GM12875 (cell line): ENCODE measurements around the gene NPR3.

Experiments used
- H3K4me3 ChIP-seq: one replicate; pipeline ENCODE4 v1.5.1; 2011; ENCODE audit warnings: low read depth, low read length, control low read depth
- TF ChIP-seq, protein P1 (sequence below): IDR thresholded peaks from 2 replicates; pipeline ENCODE4 v1.5.1; 2011; ENCODE audit warnings: low read depth, mild to moderate bottlenecking, control low read depth, inconsistent platforms, low read length, moderate library complexity, borderline replicate concordance; ENCODE audit not compliant: insufficient read depth

The NPR3 gene

DNA sequence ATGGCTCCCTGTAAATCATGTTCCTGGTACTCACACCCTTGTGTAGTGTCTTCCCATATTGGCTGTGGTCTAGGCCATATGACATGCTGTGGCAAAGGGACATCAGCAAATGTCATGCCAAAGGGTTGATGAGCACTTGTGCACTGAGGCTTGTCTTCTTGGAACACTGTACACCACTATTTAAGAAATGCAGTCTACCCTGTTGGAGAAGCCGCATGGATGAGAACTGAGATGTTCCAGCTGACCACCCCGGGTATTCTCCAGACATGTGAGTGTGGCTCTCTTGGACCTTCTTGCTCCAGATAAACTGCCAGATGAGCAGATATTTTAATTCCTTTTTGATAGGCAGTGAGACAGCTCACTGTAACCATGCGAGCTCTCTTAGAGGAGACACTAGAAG lies 20.5 kb upstream of the NPR3 start:
- TF ChIP-seq, protein P1, sequence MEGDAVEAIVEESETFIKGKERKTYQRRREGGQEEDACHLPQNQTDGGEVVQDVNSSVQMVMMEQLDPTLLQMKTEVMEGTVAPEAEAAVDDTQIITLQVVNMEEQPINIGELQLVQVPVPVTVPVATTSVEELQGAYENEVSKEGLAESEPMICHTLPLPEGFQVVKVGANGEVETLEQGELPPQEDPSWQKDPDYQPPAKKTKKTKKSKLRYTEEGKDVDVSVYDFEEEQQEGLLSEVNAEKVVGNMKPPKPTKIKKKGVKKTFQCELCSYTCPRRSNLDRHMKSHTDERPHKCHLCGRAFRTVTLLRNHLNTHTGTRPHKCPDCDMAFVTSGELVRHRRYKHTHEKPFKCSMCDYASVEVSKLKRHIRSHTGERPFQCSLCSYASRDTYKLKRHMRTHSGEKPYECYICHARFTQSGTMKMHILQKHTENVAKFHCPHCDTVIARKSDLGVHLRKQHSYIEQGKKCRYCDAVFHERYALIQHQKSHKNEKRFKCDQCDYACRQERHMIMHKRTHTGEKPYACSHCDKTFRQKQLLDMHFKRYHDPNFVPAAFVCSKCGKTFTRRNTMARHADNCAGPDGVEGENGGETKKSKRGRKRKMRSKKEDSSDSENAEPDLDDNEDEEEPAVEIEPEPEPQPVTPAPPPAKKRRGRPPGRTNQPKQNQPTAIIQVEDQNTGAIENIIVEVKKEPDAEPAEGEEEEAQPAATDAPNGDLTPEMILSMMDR = no peak

GRCh38 chr5:32692036-32692746 lies 18.9 kb upstream of the NPR3 start:
- no peak overlapping the region for H3K4me3 ChIP-seq
- TF ChIP-seq, protein P1 = no peak

More for the DNA sequence above, 20.5 kb upstream of the NPR3 start:
- H3K4me3 ChIP-seq = no peak overlapping the region

DNA sequence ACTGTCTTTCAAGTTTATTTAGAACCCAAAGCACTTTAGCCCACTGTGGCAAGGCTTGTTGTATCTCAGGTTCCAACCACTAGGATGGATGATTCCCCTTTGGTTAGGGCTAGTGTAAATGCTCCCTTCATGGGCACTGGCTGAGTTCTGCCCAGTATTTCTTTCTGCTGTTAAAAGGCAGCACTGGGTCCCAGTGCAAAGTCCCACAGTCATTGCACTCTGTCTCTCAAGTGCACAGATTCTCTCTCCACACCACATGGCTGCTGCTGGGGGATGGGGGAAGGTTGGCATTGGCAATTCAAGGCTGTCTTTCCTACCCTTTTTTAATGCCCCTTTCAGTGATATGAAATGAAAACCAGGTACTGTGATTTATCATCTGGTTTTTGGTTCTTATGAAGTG lies 7.2 kb upstream of the NPR3 start:
- H3K4me3 ChIP-seq = no peak overlapping the region
- TF ChIP-seq, protein P1 = no peak

DNA sequence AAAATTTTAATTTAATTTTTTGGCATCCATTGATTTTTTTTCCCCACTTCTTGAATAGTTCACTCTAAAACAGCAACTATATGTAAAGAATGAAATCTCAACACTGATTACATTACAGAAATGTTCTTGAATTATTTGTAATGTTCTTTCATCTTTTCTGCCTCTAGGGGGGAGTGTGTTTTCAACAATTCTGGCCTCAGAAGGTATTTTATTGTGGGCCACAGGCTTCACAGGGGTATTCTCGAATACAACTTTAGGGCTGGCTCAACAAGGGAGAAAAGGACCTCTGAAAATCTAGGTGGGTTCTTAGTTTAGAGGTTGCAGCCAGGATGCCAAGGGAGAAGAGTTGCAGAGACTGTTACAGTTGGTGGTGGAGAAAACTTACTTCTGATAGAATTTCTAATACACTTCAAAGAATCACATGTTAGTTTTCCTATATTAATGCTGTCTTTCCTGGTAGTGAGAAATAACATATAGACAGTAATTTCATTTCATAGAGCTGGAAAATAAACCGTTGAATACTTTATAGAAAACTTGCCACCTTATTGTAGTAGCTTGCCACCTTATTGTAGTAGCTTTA lies 3.6 kb upstream of the NPR3 start:
- TF ChIP-seq, protein P1 = no peak
- H3K4me3 ChIP-seq = no peak overlapping the region

DNA sequence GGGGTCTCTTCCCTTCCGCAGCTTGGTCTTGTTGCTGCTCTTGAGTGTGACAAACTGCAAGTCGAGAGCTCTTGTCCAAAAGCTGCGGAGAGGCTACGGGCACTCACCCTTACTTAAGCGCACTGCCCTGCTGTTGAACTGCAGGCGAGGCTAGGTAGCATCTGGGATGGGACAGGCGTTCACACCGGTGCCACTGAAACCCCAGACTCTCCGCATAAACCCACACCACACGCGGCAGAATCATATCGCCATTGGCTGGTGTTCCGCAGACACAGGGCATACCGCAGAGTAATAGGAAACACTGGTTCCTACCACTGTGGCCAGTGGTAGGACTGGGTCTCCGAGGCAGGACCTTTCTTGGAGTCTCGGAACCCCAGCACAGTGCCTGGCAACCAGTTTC lies 2.2 kb upstream of the NPR3 start:
- TF ChIP-seq, protein P1 = no peak
- no peak overlapping the region for H3K4me3 ChIP-seq

GRCh38 chr5:32709750-32710549 lies 1.2 kb upstream of the NPR3 start:
- TF ChIP-seq, protein P1 = peak; percentile 69
- peak overlapping the region; percentile 46 for H3K4me3 ChIP-seq
